DMS53 treated with DMSO at 0.1 percent for 48 hours (cell line): Measurements from ENCODE around the gene STIM1.

Source experiments
- DNase-seq: peaks from one replicate; lab custom pipeline; 2025; ENCODE audit not compliant: unreplicated experiment; lab: John Stamatoyannopoulos, UW

Gene STIM1

GRCh38 chr11:4061700-4062099, 206.2 kb downstream of the STIM1 start:
- no peak for DNase-seq

- no peak for DNase-seq
Measured at GRCh38 chr11:4063348-4063747, 207.9 kb downstream of the STIM1 start.

- DNase-seq, result no peak
Measured at GRCh38 chr11:4064278-4064955, 209.0 kb downstream of the STIM1 start.

- no peak for DNase-seq
Measured at GRCh38 chr11:4065086-4065485, 209.6 kb downstream of the STIM1 start.

GRCh38 chr11:4065601-4066377, 210.3 kb downstream of the STIM1 start:
- DNase-seq, result no peak

GRCh38 chr11:4066910-4067309, 211.4 kb downstream of the STIM1 start:
- no peak for DNase-seq

GRCh38 chr11:4068962-4069361, 213.5 kb downstream of the STIM1 start:
- DNase-seq, result no peak

- DNase-seq, result no peak
Measured at GRCh38 chr11:4071325-4071724, 215.9 kb downstream of the STIM1 start.

GRCh38 chr11:4071914-4072313, 216.4 kb downstream of the STIM1 start:
- no peak for DNase-seq

GRCh38 chr11:4072668-4073285, 217.3 kb downstream of the STIM1 start:
- DNase-seq, result peak; percentile 78

GRCh38 chr11:4074266-4074665, 218.8 kb downstream of the STIM1 start:
- no peak for DNase-seq

- no peak for DNase-seq
Measured at GRCh38 chr11:4076774-4077173, 221.3 kb downstream of the STIM1 start.

GRCh38 chr11:4083198-4083597, 227.7 kb downstream of the STIM1 start:
- no peak for DNase-seq

- no peak for DNase-seq
Measured at GRCh38 chr11:4084406-4085125, 229.1 kb downstream of the STIM1 start.

GRCh38 chr11:4085575-4085974, 230.1 kb downstream of the STIM1 start:
- DNase-seq, result no peak

- DNase-seq, result no peak
Measured at GRCh38 chr11:4086575-4087353, 231.3 kb downstream of the STIM1 start.

- no peak for DNase-seq
Measured at GRCh38 chr11:4087551-4087950, 232.1 kb downstream of the STIM1 start.

- no peak for DNase-seq
Measured at GRCh38 chr11:4090258-4090657, 234.8 kb downstream of the STIM1 start.

GRCh38 chr11:4092026-4092425, 236.6 kb downstream of the STIM1 start:
- DNase-seq, result no peak

- DNase-seq, result no peak
Measured at GRCh38 chr11:4093519-4094347, 238.3 kb downstream of the STIM1 start.
